Endometrial microvascular endothelial cells (primary cell): ENCODE data around the gene ABCG2. TPM values are rescaled to one million over a fixed set of nuclear protein-coding genes. Genes with fewer than 3 reads are reported as not detected.

Experiments
- in situ Hi-C: cut with HindIII; loops from 2 replicates; pipeline ENCODE4 v1.10.0; 2017; ENCODE audit warnings: low sequenced_read_pairs, low pct_unique_long_range_greater_than_20kb; ENCODE audit errors: inconsistent ontology term
- total RNA-seq: library from RNA; depleted of rRNA; stranded (reverse); fragments of >200 nt; gene quantifications from one replicate; pipeline ENCODE4 v1.2.3, GENCODE V29; 2015; ENCODE audit errors: inconsistent ontology term

The ABCG2 gene
- total RNA-seq, 1 donor from 2014 or later, result 8.9 TPM

- in situ Hi-C loops, result no loop called here
Measured at GRCh38 chr4:88043001-88043400, 115.4 kb downstream of the ABCG2 start.

DNA sequence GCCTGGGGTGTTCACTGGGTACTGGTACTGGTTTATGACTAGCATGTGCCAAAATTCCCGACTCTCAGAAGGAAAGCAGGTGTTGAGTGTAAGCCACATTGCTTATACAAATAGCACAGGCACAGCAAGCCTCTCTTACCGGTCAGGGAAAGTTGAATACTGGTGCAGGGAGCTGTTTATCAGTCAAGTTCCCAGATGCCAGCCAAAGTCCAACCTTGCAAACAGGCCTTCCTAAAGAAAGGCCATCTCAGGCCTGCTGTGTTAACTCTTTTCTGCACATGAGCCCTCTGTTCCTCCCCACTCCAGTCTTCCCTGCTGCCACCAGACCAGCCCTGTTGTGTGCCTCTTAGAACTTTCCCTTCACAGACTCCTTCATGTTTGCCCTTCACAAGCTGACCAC is 116.8 kb downstream of the ABCG2 start:
- in situ Hi-C loops, result no loop called here

DNA sequence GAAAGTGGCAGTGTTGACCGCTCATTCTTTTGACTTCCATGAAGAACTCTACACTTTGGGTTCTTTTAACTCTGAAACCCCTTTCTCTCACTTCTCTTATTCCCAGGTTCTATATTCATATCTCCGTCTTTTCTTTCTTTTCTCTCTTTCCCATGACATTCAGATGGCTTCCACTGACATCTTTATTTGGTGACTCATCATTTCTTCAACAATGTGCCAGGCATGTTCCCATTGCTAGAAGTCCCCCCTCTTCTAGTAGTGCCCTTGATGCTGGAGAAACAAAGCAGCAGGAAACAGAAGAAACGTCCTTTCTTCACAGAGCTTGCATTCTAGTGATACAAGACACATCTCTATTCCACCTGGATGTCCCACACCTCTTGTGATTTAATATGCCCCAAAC is 117.7 kb downstream of the ABCG2 start:
- in situ Hi-C loops, result no loop called here

Other genes starting within 250 kb of the ABCG2 start
- not detected for gene SPP1, start 182.9 kb downstream of the ABCG2 start, total RNA-seq
- gene PKD2, start 151.0 kb downstream of the ABCG2 start, total RNA-seq, result 17.4 TPM
- gene PPM1K, start 125.9 kb upstream of the ABCG2 start, total RNA-seq, result 4.6 TPM
- 12.3 TPM for gene HERC6, start 220.2 kb upstream of the ABCG2 start, total RNA-seq